Measurements from ENCODE around the gene AREG.

The AREG gene

DNA sequence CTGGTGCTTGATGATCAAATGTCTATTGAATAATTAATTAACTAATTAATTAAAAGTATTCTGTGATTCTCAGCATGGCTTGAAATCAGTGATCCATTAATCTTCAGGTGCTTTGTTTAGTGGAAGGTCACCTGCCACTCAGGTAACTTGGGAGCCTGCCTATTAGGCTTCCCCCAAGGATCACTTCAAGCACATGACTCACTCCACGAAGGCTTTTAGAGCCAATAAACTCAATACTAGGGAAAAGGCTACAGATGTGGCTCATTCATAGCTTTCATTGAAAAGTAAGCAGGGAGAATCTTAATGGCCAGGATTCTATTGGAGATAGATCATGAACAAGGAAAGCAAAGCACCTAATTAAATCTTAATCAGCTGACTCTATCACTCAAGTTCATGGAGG lies 21.3 kb downstream of the AREG start:
- in situ Hi-C loops (cut with HindIII; ENCODE audit: low sequenced_read_pairs) = no loop called here
- TF ChIP-seq, protein P1, sequence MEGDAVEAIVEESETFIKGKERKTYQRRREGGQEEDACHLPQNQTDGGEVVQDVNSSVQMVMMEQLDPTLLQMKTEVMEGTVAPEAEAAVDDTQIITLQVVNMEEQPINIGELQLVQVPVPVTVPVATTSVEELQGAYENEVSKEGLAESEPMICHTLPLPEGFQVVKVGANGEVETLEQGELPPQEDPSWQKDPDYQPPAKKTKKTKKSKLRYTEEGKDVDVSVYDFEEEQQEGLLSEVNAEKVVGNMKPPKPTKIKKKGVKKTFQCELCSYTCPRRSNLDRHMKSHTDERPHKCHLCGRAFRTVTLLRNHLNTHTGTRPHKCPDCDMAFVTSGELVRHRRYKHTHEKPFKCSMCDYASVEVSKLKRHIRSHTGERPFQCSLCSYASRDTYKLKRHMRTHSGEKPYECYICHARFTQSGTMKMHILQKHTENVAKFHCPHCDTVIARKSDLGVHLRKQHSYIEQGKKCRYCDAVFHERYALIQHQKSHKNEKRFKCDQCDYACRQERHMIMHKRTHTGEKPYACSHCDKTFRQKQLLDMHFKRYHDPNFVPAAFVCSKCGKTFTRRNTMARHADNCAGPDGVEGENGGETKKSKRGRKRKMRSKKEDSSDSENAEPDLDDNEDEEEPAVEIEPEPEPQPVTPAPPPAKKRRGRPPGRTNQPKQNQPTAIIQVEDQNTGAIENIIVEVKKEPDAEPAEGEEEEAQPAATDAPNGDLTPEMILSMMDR (IDR thresholded peaks at IDR 0.05; ENCODE audit: low read depth, low read length, missing control alignments) = no peak
- DNase-seq (ENCODE audit: low read depth) = no peak
- no peak overlapping the region for H3K4me3 ChIP-seq (ENCODE audit: low read depth, low read length)

DNA sequence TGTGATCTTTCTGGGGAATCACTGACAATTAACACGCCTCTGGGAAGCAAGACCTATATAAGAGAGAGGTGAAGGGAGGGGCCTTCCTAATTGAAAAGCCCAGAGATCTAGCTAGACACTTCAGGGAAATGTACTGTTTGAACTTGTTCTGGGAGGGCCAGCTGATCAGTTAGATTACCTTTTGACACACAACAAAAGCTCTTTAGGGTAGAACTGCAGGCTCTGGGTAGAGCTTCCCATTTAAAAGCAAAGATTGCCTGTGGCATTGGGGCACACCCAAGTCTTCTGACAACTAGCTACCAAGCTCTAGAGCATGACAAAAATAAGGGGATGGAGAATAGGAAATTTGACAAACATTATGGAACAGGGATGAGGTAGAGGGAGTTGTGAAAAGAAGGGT lies 26.3 kb downstream of the AREG start:
- in situ Hi-C loops (cut with HindIII; ENCODE audit: low sequenced_read_pairs) = no loop called here
- TF ChIP-seq, protein P1 (IDR thresholded peaks at IDR 0.05; ENCODE audit: low read depth, low read length, missing control alignments) = no peak
- no peak for DNase-seq (ENCODE audit: low read depth)
- no peak overlapping the region for H3K4me3 ChIP-seq (ENCODE audit: low read depth, low read length)

DNA sequence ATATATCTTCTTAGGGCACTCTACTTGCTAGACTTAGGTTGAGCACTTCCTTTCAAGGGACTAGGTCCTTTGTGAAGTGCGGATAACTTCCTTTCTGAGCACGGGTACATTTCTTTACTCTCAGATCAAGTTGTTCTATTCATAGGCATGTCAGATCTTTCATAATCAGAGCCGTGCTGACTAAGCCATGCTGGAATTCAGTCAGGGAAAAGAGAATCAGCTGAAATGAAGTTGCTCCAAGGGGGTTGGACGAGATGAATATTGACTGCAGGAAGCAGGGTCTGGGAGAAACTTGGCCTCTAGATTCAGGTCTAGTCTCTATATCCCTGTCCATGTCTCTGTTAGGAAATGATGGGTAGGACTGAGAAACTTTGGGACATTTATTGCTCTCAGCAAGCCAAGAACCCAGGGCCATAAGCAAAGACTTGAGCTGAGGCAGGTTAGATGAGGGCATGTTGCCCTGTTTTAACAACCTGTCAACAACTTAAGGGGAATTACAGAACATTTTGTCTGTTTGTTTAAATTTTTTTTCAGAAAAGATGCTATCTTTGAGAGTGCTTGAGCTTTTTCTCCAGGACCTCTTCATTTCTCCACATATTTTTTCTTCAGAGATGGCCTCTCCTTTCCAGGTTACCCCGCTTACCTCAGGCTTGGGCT lies 28.3 kb downstream of the AREG start:
- H3K4me3 ChIP-seq (ENCODE audit: low read depth, low read length) = no peak overlapping the region
- in situ Hi-C loops (cut with HindIII; ENCODE audit: low sequenced_read_pairs) = no loop called here
- TF ChIP-seq, protein P1 (IDR thresholded peaks at IDR 0.05; ENCODE audit: low read depth, low read length, missing control alignments) = no peak
- DNase-seq (ENCODE audit: low read depth) = peak; percentile 63

DNA sequence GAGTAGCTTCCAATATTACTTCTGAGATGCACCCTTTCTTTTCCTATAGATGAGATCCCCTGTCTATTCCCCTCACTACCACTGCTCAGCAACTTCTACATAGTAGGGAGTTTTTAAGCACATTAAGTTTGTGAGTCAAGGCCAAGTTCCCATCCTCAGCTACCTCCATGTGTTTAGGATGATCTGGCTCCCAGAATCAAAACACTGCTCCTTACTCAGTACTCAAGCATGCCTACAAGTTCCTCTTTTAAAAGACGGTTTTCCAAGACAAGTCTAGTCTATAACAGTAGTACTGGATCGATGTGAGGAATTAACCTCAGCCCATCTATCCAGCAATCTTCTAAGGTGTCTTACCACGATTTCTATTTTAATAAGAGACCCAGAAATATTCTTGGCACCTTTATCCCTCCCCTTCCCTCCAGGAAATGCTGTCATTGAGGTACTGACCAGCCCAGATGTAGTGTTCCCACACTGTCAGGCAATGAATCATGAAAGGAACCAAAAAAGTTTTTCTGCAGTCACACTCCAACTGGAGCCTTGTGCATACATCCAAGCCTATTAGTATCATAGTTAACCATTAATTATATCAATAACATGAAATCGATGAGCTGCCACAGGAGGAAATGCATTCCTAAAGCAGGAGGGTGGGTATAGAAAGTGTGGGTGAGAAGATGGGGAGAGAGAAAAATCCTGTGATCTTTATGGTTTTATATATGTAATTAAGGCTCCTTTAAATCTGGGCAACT lies 29.6 kb downstream of the AREG start:
- no peak overlapping the region for H3K4me3 ChIP-seq (ENCODE audit: low read depth, low read length)
- TF ChIP-seq, protein P1 (IDR thresholded peaks at IDR 0.05; ENCODE audit: low read depth, low read length, missing control alignments) = no peak
- DNase-seq (ENCODE audit: low read depth) = no peak
- in situ Hi-C loops (cut with HindIII; ENCODE audit: low sequenced_read_pairs) = no loop called here

DNA sequence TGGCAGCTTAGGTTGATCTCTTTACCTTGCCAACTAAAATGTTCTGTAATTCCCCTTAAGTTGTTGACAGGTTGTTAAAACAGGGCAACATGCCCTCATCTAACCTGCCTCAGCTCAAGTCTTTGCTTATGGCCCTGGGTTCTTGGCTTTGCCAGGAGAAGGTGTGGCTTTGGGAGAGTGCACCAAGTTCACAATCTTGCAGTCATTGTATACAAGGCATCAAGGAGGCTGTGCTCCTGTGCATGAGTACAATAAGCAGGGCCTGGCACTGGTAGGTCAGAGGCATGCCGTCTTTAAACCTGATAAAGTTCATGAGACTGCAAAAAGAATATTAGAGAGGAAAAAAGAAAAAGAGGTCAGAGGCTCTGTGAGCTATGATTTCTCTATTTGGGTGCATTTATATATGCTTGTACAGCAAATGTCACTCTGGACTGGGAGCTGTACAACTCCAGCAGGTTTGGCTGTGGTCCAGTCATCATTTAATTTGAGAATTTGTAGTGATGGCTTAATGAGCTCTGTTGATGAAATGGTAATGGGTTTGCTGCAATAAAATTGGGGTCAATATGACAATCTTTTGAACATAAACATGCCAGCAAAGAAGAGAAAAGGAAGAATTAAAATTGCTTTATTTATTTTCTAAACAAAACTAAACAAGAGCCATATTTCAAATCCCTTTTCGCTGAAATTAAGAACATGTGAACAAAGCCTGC lies 30.3 kb downstream of the AREG start:
- no peak for DNase-seq (ENCODE audit: low read depth)
- in situ Hi-C loops (cut with HindIII; ENCODE audit: low sequenced_read_pairs) = no loop called here
- H3K4me3 ChIP-seq (ENCODE audit: low read depth, low read length) = no peak overlapping the region
- TF ChIP-seq, protein P1 (IDR thresholded peaks at IDR 0.05; ENCODE audit: low read depth, low read length, missing control alignments) = no peak

DNA sequence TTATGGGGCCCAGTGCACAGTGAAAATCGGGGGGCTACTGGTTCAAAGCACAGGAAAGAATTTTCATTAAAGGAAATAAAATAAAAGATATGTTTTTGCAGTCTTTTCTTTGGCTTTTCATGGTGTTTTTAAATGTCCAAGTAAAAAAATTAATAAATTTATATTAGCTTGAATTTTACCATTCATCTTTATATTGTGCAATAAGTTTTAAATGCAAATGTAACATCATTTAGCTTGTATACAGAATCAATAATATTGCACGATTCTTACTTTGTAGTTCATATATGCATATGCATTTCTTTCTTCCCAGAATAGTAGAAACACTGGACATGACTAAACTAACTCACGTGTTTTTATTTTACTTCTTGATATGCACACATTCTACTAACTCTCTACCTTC lies 31.0 kb downstream of the AREG start:
- H3K4me3 ChIP-seq (ENCODE audit: low read depth, low read length) = no peak overlapping the region
- TF ChIP-seq, protein P1 (IDR thresholded peaks at IDR 0.05; ENCODE audit: low read depth, low read length, missing control alignments) = no peak
- DNase-seq (ENCODE audit: low read depth) = no peak
- in situ Hi-C loops (cut with HindIII; ENCODE audit: low sequenced_read_pairs) = no loop called here
